MM.1S (cell line): Measurements from ENCODE around the gene ACAD11.

ENCODE experiments used
- CTCF ChIP-seq: fragments of 300-600 bp; sonication (generic); IDR thresholded peaks from 2 replicates; pipeline ENCODE4 v1.5.1; 2016; ENCODE audit warnings: antibody characterized with exemption, low read length, mixed read lengths
- EZH2 ChIP-seq: fragments of 300-600 bp; sonication (generic); optimal IDR thresholded peaks from 2 replicates; pipeline ENCODE3; 2017; ENCODE audit warnings: low read depth, mild to moderate bottlenecking, antibody characterized with exemption, low read length, mixed read lengths

DNA sequence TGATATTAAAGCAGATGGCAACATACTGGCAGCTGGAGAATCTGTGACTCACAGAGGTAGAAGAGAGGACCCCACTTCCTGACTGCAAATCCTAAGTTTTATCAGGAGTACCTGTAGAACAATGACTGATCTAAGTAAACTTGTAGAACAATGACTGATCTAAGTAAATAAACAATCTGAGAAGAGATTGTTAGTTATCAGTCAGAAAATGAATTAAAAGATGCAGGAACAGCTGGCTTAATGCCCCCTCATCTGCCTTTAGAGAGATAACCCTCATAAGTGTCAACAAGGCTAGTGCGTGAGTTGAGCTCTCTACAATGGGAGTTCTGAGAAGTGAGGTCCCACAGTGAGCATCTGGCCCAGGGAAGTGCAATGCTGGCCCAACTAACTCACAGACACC, 14.6 kb downstream of the ACAD11 start:
- no peak for TF ChIP-seq CTCF
- TF ChIP-seq EZH2, result no peak
